MM.1S (cell line): Measurements from ENCODE around the gene PSMC5.

Source experiments
- CTCF ChIP-seq: fragments of 300-600 bp; sonication (generic); IDR thresholded peaks from 2 replicates; pipeline ENCODE4 v1.5.1; 2016; ENCODE audit warnings: antibody characterized with exemption, low read length, mixed read lengths
- EZH2 ChIP-seq: fragments of 300-600 bp; sonication (generic); optimal IDR thresholded peaks from 2 replicates; pipeline ENCODE3; 2017; ENCODE audit warnings: low read depth, mild to moderate bottlenecking, antibody characterized with exemption, low read length, mixed read lengths

- TF ChIP-seq CTCF = no peak
- TF ChIP-seq EZH2 = no peak
These were observed 580 bp downstream of the PSMC5 start for GRCh38 chr17:63827801-63828221.
